T-helper 22 cell (primary cell): ENCODE data around the gene CD83.
A peak's percentile ranks its signal among the peaks of the same experiment; 100 is the strongest.

Source experiments
- DNase-seq: peaks from one replicate; pipeline ENCODE4 v3.0.0-alpha.2; 2020; ENCODE audit warnings: low read depth

CD83 gene

DNA sequence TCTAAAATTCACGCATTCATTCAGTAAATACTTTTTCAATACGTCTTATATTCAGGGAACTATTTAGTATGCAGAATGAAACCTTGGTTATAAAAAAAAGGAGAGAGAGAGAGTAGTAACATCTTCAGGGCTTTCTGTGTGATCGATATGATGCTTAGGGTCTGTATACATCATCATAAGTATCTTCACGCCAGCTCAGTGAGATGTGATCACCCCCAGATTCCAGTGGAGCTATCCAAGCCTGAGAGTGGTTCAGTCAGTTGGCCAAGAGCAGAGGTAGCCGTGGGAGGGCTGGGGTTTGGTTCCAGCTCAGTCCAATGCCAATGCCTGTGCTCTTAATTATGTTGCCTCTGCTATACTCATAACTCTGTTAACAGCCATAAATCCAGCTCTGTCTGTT, 8.6 kb downstream of the CD83 start:
- DNase-seq = no peak

DNA sequence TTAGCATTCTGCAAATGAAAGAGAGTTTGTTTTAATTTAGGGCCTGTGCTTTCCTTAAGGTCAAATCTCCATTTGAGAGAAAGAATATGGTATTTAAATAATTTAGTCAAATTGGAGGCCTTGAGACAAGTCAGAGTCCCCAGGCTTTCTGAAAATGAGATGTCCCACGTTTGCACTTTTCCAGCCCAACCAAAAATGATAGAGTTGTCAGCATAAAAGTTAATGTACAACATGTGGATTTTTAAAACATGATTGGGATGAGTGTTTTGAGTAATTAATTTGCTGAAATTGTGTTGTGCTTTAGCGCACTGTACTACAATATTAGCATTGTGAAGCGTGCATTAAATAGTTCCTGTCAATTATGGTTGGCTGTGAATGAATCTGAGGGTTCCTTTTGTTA, 10.0 kb downstream of the CD83 start:
- no peak for DNase-seq

DNA sequence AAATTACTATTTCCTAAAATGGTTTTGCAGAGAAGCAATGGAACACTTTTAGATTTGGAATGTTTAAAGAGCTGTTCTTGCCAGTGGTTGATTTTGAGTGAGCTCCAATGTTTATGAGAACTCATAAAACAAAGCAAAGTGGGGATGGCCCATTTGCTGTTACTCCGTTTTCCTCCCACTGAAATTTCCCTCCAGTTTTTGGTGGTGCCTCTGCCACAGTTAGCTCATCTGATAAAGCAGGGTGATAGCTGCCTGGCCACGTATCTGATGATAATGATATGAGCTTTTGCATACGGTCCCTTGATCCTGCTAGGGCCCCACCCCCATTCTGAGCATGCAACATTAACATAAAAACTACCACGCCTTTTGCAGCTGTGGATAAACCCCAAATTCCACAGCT, 10.4 kb downstream of the CD83 start:
- no peak for DNase-seq

DNA sequence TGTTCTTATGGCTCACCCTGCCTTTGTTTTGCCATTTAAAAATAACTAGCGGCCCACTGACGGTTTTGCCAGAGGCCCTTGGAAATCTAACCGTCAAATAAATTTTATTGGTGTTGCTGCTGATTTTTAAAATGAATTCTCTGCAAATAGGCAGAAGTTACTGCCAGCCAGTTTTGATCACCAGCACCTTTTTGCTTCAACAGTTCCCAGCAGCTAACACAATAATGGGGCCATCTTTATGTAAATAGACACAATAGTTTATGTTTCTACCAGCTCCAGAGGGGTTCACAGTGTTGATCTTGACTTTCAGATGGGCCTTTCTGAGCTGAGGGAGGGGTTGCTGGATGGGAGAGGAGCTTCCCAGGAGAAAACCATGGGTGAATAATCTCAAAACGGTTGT, 11.2 kb downstream of the CD83 start:
- no peak for DNase-seq

DNA sequence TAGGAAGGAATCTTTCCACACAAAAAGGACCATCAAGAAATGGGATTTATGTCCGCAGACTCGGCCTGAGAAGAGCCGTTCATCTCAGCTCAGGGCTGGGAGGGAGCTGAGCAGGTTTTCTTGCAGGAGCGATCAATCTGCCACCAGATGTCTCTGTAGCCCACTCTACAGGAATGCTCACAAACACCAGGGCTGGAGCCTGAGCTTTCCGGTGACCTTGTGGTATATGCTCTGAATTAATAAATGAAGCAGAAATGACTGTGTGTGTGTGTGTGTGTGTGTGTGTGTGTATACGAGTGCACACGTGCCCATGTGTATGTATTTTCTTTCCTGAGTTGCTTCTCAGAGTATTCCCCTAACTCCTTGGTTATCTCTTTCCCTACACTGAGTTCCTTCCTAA, 12.0 kb downstream of the CD83 start:
- no peak for DNase-seq

DNA sequence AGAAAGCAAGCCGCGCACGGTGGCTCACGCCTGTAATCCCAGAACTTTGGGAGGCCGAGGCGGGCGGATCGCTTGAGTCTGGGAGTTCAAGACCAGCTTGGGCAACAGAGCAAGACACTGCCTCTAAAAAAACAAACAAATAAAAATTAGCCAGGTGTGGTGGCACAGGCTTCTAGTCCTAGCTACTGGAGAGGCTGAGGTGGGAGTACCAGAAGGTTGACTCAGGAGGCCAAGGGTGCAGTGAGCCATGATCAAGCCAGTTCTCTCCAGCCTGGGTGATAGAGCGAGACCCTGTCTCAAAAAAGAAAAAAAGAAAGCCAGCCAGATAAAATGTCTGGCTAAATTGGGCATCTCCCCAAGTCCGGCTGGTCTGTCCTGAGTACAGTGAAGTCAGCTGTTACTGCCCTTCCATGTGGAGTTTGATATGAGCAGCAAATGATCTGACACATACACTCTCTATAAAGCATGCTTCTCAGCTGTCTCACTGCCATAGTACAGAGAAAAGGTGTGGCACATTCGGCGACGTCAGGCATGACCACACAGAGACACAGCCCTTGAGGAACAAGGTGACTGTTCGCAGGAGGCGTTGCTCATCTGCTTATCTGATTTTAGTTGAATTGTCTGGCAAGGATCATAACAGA, 13.0 kb downstream of the CD83 start:
- DNase-seq = no peak

DNA sequence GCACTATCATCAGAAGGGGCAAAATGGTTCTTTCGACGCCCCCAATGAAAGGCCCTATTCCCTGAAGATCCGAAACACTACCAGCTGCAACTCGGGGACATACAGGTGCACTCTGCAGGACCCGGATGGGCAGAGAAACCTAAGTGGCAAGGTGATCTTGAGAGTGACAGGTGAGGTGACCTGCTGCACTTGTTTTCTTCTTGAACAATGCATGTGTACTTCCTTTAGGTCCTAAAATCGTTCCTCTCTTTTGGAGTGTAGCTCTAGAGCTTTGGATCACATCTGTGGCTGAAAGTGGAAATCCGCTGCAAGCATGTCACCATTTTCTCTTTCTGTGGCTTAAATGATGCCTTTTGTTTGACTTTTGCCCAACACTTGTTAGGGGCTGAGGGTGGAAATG, 14.0 kb downstream of the CD83 start:
- no peak for DNase-seq

DNA sequence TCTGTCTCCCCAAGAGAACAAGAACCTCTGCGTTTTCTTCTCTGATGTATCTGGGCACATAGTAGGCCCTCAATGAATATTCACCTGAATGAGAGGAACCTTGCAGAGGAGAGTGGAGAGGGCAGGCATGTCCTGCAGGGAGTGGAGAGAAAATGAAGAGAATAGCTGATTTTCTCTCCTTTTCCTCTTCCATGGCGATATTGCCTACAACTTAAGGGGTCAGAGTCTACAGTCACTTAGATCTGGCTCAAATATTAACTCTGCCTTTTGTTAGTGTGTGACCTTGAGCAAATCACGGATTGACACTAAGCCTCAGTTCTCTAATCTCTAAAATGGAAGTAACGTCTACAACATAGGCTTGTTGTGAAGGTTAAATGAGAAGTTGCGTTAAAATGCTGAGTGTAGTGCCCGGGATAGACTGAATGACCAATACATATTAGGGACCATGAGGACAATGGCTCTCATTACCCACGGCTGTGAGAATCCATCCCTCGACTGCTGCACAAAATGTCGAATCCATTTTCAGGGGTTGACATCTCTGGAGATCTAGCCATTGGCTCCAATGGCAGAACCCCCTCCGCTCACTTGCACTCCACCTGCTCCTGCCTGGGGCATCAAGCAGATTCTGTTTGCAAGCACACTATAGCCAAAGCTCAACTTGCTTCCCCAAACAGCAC, 14.8 kb downstream of the CD83 start:
- no peak for DNase-seq

DNA sequence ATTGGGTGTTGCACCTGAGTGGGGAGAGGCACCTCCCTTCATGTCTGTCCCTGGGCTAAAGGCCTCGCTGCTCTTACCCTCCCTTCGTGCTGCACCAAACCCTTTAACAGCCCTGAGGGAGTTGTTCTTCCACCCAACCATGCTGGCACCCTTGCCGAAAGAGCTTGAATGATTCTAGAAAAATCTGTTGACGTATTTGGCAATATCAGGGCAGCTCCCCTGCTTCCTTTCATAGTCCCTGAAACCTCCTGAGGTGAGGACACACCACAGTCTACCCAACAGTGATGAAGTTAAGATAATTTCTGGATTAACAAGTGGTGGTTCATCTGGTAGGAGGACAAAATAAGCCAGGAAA, 15.3 kb downstream of the CD83 start:
- no peak for DNase-seq

DNA sequence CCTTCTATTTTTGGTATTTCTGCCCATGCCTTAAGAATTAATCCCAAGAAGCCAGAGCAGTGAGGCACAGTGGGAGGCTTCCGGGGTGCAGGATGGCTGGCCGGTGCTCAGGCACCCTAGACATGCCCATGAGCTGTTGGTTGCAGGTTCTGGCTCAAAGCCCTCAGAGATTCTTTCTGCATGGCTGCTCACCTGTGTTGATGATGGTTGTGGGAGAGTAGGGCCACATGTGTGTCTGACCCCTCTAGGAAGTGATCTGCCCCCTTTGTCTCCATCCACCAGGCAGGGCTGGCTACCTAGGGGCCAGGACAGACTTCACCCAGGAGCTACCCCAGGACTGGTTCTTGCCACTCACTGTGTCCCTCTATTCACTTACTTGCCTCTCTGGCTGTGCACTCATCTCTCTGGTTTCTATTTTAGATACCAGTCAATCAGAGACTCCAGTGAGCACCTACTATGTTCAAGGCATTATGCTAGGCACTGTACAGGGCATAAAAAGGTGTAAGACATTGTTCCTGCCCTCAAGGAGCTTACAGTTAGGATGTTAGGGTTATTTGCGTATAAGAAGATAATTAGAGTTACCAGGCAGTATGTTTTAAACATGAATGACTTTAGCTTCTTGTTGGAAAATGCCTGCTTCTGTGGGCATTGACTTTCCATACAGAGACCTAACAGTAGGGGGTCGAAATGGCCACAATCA, 16.8 kb downstream of the CD83 start:
- DNase-seq = no peak

DNA sequence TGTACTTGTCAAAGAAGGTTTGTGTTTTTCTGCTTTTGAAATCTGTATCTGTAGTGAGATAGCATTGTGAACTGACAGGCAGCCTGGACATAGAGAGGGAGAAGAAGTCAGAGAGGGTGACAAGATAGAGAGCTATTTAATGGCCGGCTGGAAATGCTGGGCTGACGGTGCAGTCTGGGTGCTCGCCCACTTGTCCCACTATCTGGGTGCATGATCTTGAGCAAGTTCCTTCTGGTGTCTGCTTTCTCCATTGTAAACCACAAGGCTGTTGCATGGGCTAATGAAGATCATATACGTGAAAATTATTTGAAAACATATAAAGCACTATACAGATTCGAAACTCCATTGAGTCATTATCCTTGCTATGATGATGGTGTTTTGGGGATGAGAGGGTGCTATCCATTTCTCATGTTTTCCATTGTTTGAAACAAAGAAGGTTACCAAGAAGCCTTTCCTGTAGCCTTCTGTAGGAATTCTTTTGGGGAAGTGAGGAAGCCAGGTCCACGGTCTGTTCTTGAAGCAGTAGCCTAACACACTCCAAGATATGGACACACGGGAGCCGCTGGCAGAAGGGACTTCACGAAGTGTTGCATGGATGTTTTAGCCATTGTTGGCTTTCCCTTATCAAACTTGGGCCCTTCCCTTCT, 18.4 kb downstream of the CD83 start:
- DNase-seq = no peak

DNA sequence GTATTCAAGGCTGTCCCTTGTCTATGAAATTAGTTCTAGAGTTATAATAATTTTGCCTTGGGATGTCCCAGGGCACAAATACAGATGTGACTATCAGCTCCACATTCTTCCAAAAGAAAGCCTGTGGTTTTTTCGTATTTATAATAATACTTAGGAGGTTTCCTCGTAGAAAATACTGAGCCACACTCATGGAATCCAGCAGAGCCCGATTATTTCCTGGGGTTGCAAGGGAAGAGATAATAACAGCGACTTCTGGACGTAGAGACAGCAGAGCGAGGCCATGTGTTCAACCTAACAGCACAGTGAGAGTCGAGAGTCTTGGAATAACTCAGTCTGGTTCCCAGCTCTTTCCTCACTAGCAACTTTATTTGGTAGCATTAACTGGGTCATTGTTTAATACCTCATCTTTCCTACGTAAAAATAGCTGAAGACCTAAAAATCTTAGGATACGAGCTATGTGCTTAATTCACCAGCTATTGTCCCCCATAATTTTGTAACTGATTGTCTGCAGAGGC, 21.2 kb downstream of the CD83 start:
- no peak for DNase-seq

DNA sequence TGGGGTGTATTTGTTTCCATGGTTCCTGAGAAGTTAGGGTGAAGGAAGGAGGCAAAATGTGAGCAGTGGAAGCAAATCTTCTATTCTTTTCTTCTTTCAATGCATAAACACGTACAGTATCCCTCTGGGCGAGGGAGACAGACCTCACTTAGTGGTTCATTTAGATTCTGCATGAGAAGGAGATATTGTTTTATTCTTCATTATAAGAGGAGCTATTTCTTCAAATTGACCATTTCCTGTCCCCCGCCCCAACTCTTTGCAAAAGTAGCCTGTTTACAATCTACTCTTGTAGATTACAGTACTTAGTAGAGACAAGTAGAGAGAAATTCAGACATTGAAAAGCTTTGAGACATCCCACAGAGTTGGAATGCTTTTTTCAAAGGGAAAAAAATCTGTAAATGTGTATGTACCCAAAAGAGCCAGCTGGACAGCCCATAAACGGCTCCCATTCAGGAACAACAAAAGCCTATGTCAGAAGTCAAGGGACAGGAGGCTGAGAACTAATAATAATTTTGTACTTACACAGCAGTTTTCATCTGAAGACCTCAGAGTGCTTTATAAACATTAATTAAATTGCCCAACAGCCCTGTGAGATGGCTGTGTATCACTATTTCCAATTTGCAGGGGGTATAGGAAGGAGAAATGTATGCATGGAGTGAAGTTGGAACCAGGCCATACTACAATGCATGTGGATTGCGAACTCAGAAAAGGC, 23.9 kb downstream of the CD83 start:
- DNase-seq = no peak

DNA sequence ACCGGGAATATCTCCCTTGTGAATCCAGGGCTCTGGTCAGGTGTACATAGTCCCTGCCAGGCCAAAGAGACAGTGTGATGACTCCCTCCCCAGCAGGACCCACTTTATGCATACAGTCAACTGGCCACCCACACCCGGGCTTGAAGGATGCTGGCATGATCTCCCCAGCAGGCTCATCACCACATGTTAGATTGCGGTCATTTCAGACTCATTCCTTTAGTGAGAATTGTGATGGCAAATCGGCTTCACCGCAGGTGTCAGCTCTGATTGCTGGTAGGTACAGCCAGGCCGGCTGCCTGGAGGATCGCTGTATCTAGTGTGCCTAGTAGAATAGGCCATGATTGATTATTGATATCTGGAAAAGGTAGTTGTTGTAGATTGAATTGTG, 24.5 kb downstream of the CD83 start:
- DNase-seq = no peak

DNA sequence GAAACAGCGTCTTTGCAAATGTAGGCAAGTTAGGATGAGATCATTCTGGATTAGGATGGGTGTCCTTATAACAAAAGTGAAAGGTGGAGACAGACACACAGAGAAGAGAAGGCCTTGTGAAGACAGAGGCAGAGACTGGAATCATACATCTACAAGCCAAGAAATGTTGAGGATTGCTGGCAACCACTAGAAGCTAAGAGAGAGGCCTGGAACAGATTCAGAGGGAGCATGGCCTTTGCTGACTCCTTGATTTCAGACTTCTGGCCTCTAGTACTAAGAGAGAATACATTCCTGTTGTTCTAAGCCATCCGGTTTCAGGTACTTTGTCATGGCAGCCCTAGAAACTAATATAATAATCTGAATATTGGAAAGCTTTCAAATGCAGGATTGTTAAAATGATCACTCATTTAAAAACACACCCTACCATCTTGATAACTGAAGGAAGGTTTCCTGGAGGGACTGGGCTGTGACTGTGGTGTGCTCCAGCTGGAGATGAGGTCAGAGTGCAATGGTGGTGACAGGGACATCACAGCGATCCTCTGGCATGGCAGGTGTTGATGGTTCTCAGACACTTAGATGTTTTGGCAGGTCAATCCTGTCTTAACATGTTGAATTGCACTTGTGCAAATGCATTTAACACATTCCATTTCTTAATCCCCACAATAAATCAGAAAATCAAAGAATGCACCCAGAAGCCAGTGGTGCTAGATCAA, 25.1 kb downstream of the CD83 start:
- no peak for DNase-seq

DNA sequence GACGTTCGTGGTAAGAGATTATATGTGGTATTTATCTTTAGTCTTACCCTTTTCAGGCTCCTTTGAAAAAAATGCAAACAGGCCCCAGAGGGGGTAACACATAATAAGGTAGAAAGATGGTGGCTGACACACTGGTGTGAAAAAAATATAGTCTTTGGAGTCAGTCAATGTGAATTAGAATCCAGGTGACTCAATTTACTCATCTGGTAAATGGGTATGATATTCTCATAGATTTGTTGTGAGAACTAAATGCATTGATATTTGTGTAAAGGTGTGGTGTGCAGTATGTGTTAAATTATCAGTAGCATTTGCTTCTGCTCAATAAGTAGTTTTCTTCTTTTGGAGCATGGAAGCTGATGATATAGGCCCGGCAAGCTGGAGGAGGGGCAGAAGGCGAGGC, 25.7 kb downstream of the CD83 start:
- DNase-seq = no peak

DNA sequence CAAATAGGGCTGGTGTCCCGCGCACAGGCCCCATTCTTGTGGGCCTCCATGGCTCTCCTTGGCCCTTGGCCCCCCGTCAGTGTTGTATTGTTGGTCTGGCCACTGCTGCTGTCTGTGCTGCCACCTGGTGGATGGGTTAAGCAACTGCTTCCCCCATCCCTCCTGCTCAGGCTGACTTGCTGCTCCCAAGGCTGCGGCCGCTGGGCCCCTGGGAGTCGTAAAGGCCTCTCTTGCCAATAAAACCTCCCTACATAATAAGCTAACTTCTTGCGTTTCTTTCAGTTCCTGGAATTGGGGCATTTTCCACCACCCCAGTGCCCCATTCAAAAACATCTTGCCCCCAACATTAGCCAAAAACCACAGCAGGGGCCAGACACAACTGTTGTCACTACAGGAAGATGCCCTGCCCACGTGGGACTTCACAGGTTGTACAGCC, 27.1 kb downstream of the CD83 start:
- peak; percentile 38 for DNase-seq

DNA sequence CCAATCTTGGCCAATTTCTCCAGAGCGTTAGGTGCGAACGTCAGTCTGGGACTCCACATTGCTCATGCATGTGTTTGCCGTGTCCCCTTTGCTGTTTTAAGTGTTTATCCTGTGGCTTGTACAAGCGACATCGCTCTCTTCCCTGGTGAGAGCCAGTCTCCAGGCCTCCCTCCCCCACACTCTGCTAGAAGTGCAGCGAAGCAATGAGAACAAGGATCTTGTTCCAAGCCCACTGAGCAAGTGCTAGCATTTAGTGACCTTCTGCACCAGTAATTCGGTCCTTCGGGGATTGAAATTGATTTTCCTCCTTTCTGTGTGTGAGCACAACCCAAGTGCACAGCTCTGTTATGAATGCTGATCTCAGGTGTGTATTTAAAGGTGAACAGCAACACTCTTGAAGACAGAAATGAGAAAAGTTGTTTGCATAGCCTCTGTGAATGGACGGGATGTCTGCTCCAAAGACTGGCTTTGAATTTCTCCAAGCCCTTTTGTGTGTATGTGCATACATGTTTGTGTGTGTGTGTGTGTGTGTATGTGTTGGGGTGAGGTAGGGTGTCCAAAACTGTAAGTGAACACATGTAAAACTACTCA, 29.0 kb downstream of the CD83 start:
- DNase-seq = no peak

DNA sequence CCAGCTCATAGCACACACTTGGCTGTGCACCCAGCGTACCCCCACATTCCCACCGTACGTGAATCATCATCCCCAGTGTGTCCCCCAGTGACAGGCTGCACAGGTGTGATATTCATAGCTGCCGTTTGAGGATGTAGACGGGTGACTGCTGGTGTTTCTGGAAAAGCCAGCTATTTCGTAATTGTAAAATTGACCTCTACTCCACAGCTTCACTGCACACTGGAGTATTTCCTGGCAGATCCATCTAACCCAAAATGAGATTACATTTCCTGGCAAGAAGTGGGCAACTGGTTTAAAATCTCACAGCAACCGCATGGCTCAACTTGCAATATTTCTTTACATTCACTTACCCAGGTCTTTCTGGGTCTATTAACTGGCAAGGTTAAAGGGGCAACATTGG, 30.3 kb downstream of the CD83 start:
- no peak for DNase-seq

DNA sequence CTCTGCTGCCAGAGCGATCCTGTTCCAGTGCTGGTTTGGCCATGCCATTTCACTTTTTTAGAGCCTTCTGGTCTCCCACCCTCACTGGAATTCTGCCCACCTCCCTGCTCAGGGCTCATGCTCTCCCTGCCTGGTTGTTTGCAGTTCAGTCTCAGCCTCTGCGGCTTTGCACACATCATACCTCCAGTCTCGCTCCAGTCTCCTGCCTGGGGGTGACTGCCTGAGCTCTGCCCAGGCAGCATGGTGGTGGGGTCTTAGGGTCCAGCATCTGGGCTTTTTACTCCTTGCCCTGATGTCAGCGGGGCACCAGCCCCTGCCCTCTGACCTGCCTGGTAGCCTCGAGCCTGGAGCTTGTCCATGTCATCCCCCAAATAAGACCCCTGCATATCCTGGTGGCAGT, 30.9 kb downstream of the CD83 start:
- no peak for DNase-seq

DNA sequence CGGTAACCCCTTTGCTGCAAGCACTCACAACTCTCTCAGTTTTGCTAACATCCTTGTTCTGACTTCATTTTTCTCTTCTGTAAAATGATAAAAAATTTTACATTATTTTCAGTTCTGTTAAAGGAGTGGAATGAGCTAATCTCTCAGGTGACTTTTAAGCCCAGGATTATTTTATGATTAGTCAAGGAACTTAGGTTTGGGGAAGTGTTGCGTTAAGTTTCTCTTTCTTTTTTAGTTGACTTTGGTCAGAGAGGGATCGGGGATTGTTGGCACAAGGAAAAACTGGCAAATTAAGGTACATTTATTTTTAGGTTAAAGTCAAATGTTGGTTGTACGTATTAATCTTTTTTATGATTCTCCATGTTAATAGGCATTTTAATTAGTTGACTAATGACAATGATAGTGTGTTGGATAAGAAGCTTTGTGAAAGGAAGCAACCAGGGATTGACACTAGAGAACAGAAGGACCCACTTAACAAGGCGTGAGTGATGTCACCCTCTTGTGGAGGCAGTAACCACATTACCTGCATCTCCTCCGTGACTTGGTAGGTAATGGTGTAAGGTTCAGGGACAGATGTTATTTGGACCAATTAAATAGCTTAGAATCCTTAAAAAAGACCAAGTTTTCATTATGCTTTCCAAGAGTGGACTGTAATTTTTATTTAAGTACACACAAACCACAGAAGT, 31.6 kb downstream of the CD83 start:
- DNase-seq = no peak
